Neural cell (in vitro differentiated cells): ENCODE measurements around the gene C22orf39. TPM values are rescaled to one million over a fixed set of nuclear protein-coding genes. Genes with fewer than 3 reads are reported as not detected.

ENCODE experiments used
- H2AFZ ChIP-seq: fragments of 200-600, 300-800 bp; sonication (generic), shearing (Covaris generic); 2 replicates; pipeline ENCODE4 v1.6.0; 2014; ENCODE audit warnings: low read depth, mild to moderate bottlenecking, antibody characterized with exemption, low read length, moderate library complexity
- H3F3A ChIP-seq: fragments of 200-600 bp; shearing (Covaris generic); 2 replicates; pipeline ENCODE4 v1.6.1; 2016; ENCODE audit warnings: mild to moderate bottlenecking, moderate library complexity, mixed read lengths, antibody characterized with exemption, low read length; ENCODE audit not compliant: insufficient read depth, poor library complexity, severe bottlenecking
- H3K27ac ChIP-seq: fragments of 200-600, 300-800 bp; sonication (generic), shearing (Covaris generic); 2 replicates; pipeline ENCODE4 v1.5.1; 2014; ENCODE audit warnings: mild to moderate bottlenecking, low read length, moderate library complexity
- H3K27me3 ChIP-seq: fragments of 300-800, 200-600 bp; sonication (generic), shearing (Covaris generic); 2 replicates; pipeline ENCODE4 v1.6.0; 2014; ENCODE audit warnings: mild to moderate bottlenecking, low read depth, low read length, moderate library complexity; ENCODE audit not compliant: insufficient read depth
- H3K36me3 ChIP-seq: fragments of 300-800, 200-600 bp; sonication (generic), shearing (Covaris generic); 2 replicates; pipeline ENCODE4 v1.5.1; 2014; ENCODE audit warnings: mild to moderate bottlenecking, antibody characterized with exemption, low read length, moderate library complexity; ENCODE audit not compliant: insufficient read depth
- H3K4me2 ChIP-seq: fragments of 300-800, 200-600 bp; sonication (generic), shearing (Covaris generic); 2 replicates; pipeline ENCODE4 v1.6.0; 2014; ENCODE audit warnings: mild to moderate bottlenecking, low read length
- H3K4me3 ChIP-seq: fragments of 300-800, 200-600 bp; sonication (generic), shearing (Covaris generic); 2 replicates; pipeline ENCODE4 v1.5.1; 2014; ENCODE audit warnings: mild to moderate bottlenecking, low read length, moderate library complexity
- H3K79me2 ChIP-seq: fragments of 200-600 bp; shearing (Covaris generic); replicated peaks from 2 replicates; pipeline ENCODE4 v1.6.0; 2014; ENCODE audit warnings: mild to moderate bottlenecking, low read length, moderate library complexity; ENCODE audit not compliant: insufficient read depth
- H3K9ac ChIP-seq: fragments of 300-800, 200-600 bp; sonication (generic), shearing (Covaris generic); 2 replicates; pipeline ENCODE4 v1.6.1; 2016; ENCODE audit warnings: mild to moderate bottlenecking, low read length, mixed read lengths
- H3K9me2 ChIP-seq: fragments of 200-600 bp; shearing (Covaris generic); 2 replicates; pipeline ENCODE4 v1.6.1; 2016; ENCODE audit warnings: mild to moderate bottlenecking, low read length, mixed read lengths; ENCODE audit not compliant: insufficient read depth
- H3K9me3 ChIP-seq: fragments of 200-600, 300-800 bp; sonication (generic), shearing (Covaris generic); 2 replicates; pipeline ENCODE4 v1.6.1; 2016; ENCODE audit warnings: mild to moderate bottlenecking, mixed run types, low read length, moderate library complexity, mixed read lengths
- H4K20me1 ChIP-seq: fragments of 200-600 bp; shearing (Covaris generic); 2 replicates; pipeline ENCODE4 v1.6.1; 2016; ENCODE audit warnings: mild to moderate bottlenecking, mixed run types; ENCODE audit not compliant: insufficient read depth
- EP300 ChIP-seq: fragments of 450-650 bp; conservative IDR thresholded peaks from 2 replicates; pipeline ENCODE4 v1.6.1; 2014; ENCODE audit warnings: antibody characterized with exemption, mild to moderate bottlenecking, moderate library complexity; ENCODE audit not compliant: poor library complexity, severe bottlenecking
- EZH2 ChIP-seq: fragments of 200-600, 300-800 bp; shearing (Covaris generic), sonication (generic); IDR thresholded peaks from 2 replicates; pipeline ENCODE4 v1.6.1; 2014; ENCODE audit warnings: antibody characterized with exemption, low read length, borderline replicate concordance, mild to moderate bottlenecking; ENCODE audit not compliant: insufficient read depth, poor library complexity, severe bottlenecking
- MXI1 ChIP-seq: fragments of 450-650 bp; conservative IDR thresholded peaks from 2 replicates; pipeline ENCODE4 v1.6.1; 2014; ENCODE audit warnings: antibody characterized with exemption, mild to moderate bottlenecking; ENCODE audit not compliant: poor library complexity, severe bottlenecking
- POLR2AphosphoS5 ChIP-seq: IDR thresholded peaks from 2 replicates; pipeline ENCODE4 v1.6.1; 2012
- RAD21 ChIP-seq: fragments of 450-650 bp; conservative IDR thresholded peaks from 2 replicates; pipeline ENCODE4 v1.6.1; 2014; ENCODE audit warnings: antibody characterized with exemption, mild to moderate bottlenecking, moderate library complexity
- SMC3 ChIP-seq: fragments of 450-650 bp; conservative IDR thresholded peaks from 2 replicates; pipeline ENCODE4 v1.6.1; 2014; ENCODE audit warnings: antibody characterized with exemption, mild to moderate bottlenecking, moderate library complexity; ENCODE audit not compliant: poor library complexity
- TAF1 ChIP-seq: IDR thresholded peaks from 2 replicates; pipeline ENCODE4 v1.6.1; 2012; ENCODE audit warnings: low read depth
- polyA plus RNA-seq: library from polyadenylated mRNA; depleted of rRNA; stranded (reverse); fragments of >200 nt; gene quantifications from 2 replicates; pipeline ENCODE4 v1.2.3, GENCODE V29; 2014
- TF ChIP-seq, protein P1 (sequence below): IDR thresholded peaks from 2 replicates; pipeline ENCODE4 v1.6.1; 2012; ENCODE audit warnings: borderline replicate concordance
- TF ChIP-seq, protein P2 (sequence below): fragments of 450-650 bp; IDR thresholded peaks from 2 replicates; pipeline ENCODE4 v1.5.1; 2014; ENCODE audit warnings: antibody characterized with exemption, mild to moderate bottlenecking, moderate library complexity; ENCODE audit not compliant: poor library complexity, severe bottlenecking

The C22orf39 gene
- polyA plus RNA-seq, 1 donor from 2014 or later = 94.9 TPM

DNA sequence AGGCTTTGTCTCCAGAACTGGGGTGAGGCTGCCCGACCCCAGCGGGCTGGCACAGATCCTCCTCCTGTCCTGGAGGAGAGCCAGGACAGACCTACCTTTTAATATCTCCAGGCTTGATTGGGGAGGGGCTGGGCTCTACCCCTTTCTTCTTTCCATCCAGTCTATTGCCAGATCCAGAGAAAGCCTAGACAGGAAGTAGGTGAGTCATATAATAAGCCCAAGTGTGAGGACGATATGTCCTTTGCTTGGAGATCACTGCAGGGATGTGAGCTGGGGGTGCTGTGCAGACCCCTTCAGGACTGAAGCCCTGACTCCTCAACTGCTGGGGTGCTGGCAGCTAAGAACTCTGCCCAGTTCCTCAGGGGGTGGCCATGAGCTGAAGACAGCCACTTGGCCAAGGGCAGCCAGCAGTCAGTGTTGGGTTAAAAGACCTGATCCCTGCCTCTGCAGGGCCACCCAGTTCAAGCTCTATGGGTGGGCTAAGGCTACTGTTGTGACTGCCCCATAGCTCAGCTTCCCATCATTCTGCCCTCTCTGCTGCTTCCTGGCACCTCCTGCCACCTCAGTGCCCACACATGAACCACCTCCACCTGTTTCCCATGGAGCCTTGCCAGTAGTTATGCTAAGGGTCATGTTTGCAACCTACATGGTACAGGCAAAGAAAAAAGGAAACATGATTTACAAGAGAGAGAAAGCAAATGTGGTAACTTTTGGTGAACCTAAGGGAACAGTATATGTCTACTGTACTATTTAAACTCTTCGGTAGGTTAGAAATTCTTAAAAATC is 8.3 kb upstream of the C22orf39 start:
- Histone ChIP-seq H3K79me2 (no peaks in the 10 kb centered on the region), H3K4me3 (no peak overlapping the region), H3K4me2 (no peak overlapping the region), H3K9me3 (no peaks in the 10 kb centered on the region), H4K20me1 (no peaks in the 10 kb centered on the region), H3K9me2 (no peaks in the 10 kb centered on the region), H3K27me3 (no peaks in the 10 kb centered on the region), H3K9ac (no peak overlapping the region), H2AFZ (no peak overlapping the region), H3K27ac (no peak overlapping the region), H3F3A (no peaks in the 10 kb centered on the region), H3K36me3 (peaks cover 9% of the 10 kb centered on the region)
- TF ChIP-seq MXI1 = no peak
- TF ChIP-seq SMC3 = no peak
- no peak for TF ChIP-seq TAF1
- TF ChIP-seq EP300 = no peak
- no peak for TF ChIP-seq POLR2AphosphoS5
- TF ChIP-seq EZH2 = no peak
- TF ChIP-seq, protein P1, sequence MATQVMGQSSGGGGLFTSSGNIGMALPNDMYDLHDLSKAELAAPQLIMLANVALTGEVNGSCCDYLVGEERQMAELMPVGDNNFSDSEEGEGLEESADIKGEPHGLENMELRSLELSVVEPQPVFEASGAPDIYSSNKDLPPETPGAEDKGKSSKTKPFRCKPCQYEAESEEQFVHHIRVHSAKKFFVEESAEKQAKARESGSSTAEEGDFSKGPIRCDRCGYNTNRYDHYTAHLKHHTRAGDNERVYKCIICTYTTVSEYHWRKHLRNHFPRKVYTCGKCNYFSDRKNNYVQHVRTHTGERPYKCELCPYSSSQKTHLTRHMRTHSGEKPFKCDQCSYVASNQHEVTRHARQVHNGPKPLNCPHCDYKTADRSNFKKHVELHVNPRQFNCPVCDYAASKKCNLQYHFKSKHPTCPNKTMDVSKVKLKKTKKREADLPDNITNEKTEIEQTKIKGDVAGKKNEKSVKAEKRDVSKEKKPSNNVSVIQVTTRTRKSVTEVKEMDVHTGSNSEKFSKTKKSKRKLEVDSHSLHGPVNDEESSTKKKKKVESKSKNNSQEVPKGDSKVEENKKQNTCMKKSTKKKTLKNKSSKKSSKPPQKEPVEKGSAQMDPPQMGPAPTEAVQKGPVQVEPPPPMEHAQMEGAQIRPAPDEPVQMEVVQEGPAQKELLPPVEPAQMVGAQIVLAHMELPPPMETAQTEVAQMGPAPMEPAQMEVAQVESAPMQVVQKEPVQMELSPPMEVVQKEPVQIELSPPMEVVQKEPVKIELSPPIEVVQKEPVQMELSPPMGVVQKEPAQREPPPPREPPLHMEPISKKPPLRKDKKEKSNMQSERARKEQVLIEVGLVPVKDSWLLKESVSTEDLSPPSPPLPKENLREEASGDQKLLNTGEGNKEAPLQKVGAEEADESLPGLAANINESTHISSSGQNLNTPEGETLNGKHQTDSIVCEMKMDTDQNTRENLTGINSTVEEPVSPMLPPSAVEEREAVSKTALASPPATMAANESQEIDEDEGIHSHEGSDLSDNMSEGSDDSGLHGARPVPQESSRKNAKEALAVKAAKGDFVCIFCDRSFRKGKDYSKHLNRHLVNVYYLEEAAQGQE = no peak
- TF ChIP-seq, protein P2, sequence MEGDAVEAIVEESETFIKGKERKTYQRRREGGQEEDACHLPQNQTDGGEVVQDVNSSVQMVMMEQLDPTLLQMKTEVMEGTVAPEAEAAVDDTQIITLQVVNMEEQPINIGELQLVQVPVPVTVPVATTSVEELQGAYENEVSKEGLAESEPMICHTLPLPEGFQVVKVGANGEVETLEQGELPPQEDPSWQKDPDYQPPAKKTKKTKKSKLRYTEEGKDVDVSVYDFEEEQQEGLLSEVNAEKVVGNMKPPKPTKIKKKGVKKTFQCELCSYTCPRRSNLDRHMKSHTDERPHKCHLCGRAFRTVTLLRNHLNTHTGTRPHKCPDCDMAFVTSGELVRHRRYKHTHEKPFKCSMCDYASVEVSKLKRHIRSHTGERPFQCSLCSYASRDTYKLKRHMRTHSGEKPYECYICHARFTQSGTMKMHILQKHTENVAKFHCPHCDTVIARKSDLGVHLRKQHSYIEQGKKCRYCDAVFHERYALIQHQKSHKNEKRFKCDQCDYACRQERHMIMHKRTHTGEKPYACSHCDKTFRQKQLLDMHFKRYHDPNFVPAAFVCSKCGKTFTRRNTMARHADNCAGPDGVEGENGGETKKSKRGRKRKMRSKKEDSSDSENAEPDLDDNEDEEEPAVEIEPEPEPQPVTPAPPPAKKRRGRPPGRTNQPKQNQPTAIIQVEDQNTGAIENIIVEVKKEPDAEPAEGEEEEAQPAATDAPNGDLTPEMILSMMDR = no peak
- no peak for TF ChIP-seq RAD21

DNA sequence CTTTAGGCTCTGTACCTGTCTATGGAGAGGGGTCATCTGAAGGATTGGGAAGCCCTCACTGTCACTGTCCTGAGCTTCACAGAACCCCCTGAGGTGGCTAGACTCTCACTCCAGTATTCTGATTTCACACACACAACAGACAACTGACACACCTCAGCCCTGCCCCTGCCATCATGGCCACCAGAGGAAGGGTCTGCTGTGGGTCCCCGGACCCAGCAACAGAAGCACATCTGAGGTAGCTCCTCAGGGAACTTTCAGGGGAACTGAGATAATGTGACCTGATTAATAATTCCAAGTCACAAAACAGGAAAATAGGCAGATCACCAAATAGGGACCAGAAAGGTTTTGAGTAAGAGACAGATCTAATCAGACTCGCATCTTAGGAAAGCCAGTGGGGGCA is 7.5 kb upstream of the C22orf39 start:
- no peaks in the 10 kb centered on the region for H3F3A ChIP-seq
- no peaks in the 10 kb centered on the region for H3K9me2 ChIP-seq
- H3K27ac ChIP-seq = no peak overlapping the region
- H3K79me2 ChIP-seq = no peaks in the 10 kb centered on the region
- no peaks in the 10 kb centered on the region for H3K9me3 ChIP-seq
- H3K36me3 ChIP-seq = peaks cover 9% of the 10 kb centered on the region
- H2AFZ ChIP-seq = no peak overlapping the region
- no peaks in the 10 kb centered on the region for H4K20me1 ChIP-seq
- no peak overlapping the region for H3K9ac ChIP-seq
- TF ChIP-seq EP300 = no peak
- TF ChIP-seq RAD21 = no peak
- no peak for TF ChIP-seq POLR2AphosphoS5
- TF ChIP-seq, protein P1 = no peak
- TF ChIP-seq MXI1 = no peak
- TF ChIP-seq, protein P2 = no peak
- no peak for TF ChIP-seq EZH2
- TF ChIP-seq SMC3 = no peak
- TF ChIP-seq TAF1 = no peak
- H3K4me2 ChIP-seq = no peak overlapping the region
- no peak overlapping the region for H3K4me3 ChIP-seq
- no peaks in the 10 kb centered on the region for H3K27me3 ChIP-seq
